CD8-positive, alpha-beta memory T cell (primary cell): Measurements from ENCODE around the gene DUSP16. TPM values are rescaled to one million over a fixed set of nuclear protein-coding genes. Genes with fewer than 3 reads are reported as not detected.
A peak's percentile ranks its signal among the peaks of the same experiment; 100 is the strongest.

ENCODE experiments used
- CTCF ChIA-PET: fragments of 350-600 bp; sonication (Branson Sonifier 250); formaldehyde crosslinking; loops from one replicate; lab custom pipeline; 2021; ENCODE audit warnings: antibody characterized with exemption; lab: Charles Lee
- POLR2A ChIA-PET: fragments of 350-600 bp; sonication (Branson Sonifier 250); formaldehyde crosslinking; loops from one replicate; lab custom pipeline; 2021; ENCODE audit warnings: antibody characterized with exemption; lab: Charles Lee
- DNase-seq, 5 donors: peaks; one replicate each; pipeline versions ENCODE4 v3.0.0 to v3.0.0-alpha.2; 2020 to 2022; ENCODE audit warnings: mixed read lengths in 1 of 5
- H3K27ac ChIP-seq: one replicate; pipeline ENCODE4 v1.7.0; 2013; ENCODE audit warnings: low read depth, mild to moderate bottlenecking, low read length, moderate library complexity
- H3K27me3 ChIP-seq: 2 replicates; pipeline ENCODE4 v1.7.0; 2013; ENCODE audit warnings: low read length, mild to moderate bottlenecking; ENCODE audit not compliant: insufficient read depth, poor library complexity, severe bottlenecking
- H3K36me3 ChIP-seq: 2 replicates; pipeline ENCODE4 v1.7.0; 2013; ENCODE audit warnings: mild to moderate bottlenecking, low read length, moderate library complexity; ENCODE audit not compliant: insufficient read depth
- H3K4me1 ChIP-seq: 2 replicates; pipeline ENCODE4 v1.7.0; 2013; ENCODE audit warnings: mild to moderate bottlenecking, low read length, moderate library complexity; ENCODE audit not compliant: insufficient read depth
- H3K4me3 ChIP-seq: 2 replicates; pipeline ENCODE4 v1.7.0; 2013; ENCODE audit warnings: mild to moderate bottlenecking, low read length
- H3K9me3 ChIP-seq: 2 replicates; pipeline ENCODE4 v1.7.0; 2013; ENCODE audit warnings: mild to moderate bottlenecking, low read length
- H3K27ac Mint-ChIP-seq, 8 donors: one replicate each; pipeline ENCODE4 v1.8.0; 2020 to 2021; ENCODE audit warnings: mixed read lengths in 8 of 8, mild to moderate bottlenecking in 6 of 8, inconsistent platforms in 3 of 8, moderate library complexity in 3 of 8
- H3K27me3 Mint-ChIP-seq, 2 donors: one replicate each; pipeline ENCODE4 v1.8.0; 2020 to 2021; ENCODE audit warnings: mixed read lengths in 2 of 2, mild to moderate bottlenecking in 1 of 2, moderate library complexity in 1 of 2
- H3K36me3 Mint-ChIP-seq, 3 donors: one replicate each; pipeline ENCODE4 v1.8.0; 2020 to 2021; ENCODE audit warnings: mixed read lengths in 3 of 3, inconsistent platforms in 1 of 3, mild to moderate bottlenecking in 1 of 3
- H3K4me1 Mint-ChIP-seq, 3 donors: one replicate each; pipeline ENCODE4 v1.8.0; 2020 to 2021; ENCODE audit warnings: mixed read lengths in 3 of 3, inconsistent platforms in 1 of 3, mild to moderate bottlenecking in 1 of 3
- H3K4me3 Mint-ChIP-seq, 7 donors: one replicate each; pipeline ENCODE4 v1.8.0; 2020 to 2021; ENCODE audit warnings: mixed read lengths in 7 of 7, mild to moderate bottlenecking in 6 of 7, moderate library complexity in 4 of 7, inconsistent platforms in 2 of 7
- H3K9me3 Mint-ChIP-seq, 5 donors: one replicate each; pipeline ENCODE4 v1.8.0; 2020 to 2022; ENCODE audit warnings: mixed read lengths in 5 of 5, mild to moderate bottlenecking in 3 of 5, moderate library complexity in 2 of 5, inconsistent platforms in 1 of 5
- polyA plus RNA-seq: library from polyadenylated mRNA; unstranded; fragments of 300-500 nt; fragmentation: Illumina TruSeq; gene quantifications from one replicate; pipeline ENCODE4 v1.2.3, GENCODE V29; 2021
- total RNA-seq, 2 experiments: library from RNA; stranded (reverse); gene quantifications; one replicate each; pipeline ENCODE4 v1.2.3, GENCODE V29; 2021

DUSP16 gene
- total and polyA plus RNA-seq, 3 experiments from 2014 or later = 10.3 to 41.2 (median 37.5) TPM

GRCh38 chr12:12488823-12489550 is 73.7 kb downstream of the DUSP16 start:
- peaks cover 6% of the 10 kb centered on the region for H3K4me1 ChIP-seq
- CTCF ChIA-PET = no interaction called here
- POLR2A ChIA-PET = no interaction called here

GRCh38 chr12:12488296-12488695 is 74.4 kb downstream of the DUSP16 start:
- Mint-ChIP-seq H3K4me3 (peak overlapping the region in 2 of 7 donors; percentile 8 to 49), H3K9me3 (no peaks in the 10 kb centered on the region), H3K27ac (peak overlapping the region; percentile 31 to 97 (median 90)), H3K36me3 (peaks cover 23 to 50% (median 24%) of the 10 kb centered on the region in 3 donors), H3K4me1 (peaks cover 35 to 45% (median 45%) of the 10 kb centered on the region in 3 donors), H3K27me3 (no peaks in the 10 kb centered on the region)
- H3K27me3 ChIP-seq = no peaks in the 10 kb centered on the region
- peaks cover 10% of the 10 kb centered on the region for H3K4me1 ChIP-seq
- no peak overlapping the region for H3K27ac ChIP-seq
- no peak overlapping the region for H3K4me3 ChIP-seq
- no peaks in the 10 kb centered on the region for H3K36me3 ChIP-seq
- no peaks in the 10 kb centered on the region for H3K9me3 ChIP-seq
- POLR2A ChIA-PET = no interaction called here
- CTCF ChIA-PET = no interaction called here
- DNase-seq = no peak

More at GRCh38 chr12:12488823-12489550, 73.7 kb downstream of the DUSP16 start:
- Mint-ChIP-seq H3K9me3 (no peaks in the 10 kb centered on the region), H3K4me1 (peaks cover 29 to 38% (median 38%) of the 10 kb centered on the region in 3 donors), H3K4me3 (peak overlapping the region in 2 of 7 donors; percentile 6 to 39), H3K36me3 (peaks cover 17 to 45% (median 19%) of the 10 kb centered on the region in 3 donors), H3K27ac (peak overlapping the region; percentile 26 to 97 (median 90)), H3K27me3 (no peaks in the 10 kb centered on the region)
- no peaks in the 10 kb centered on the region for H3K36me3 ChIP-seq
- no peak for DNase-seq
- H3K27me3 ChIP-seq = no peaks in the 10 kb centered on the region
- H3K9me3 ChIP-seq = no peaks in the 10 kb centered on the region
- H3K4me3 ChIP-seq = no peak overlapping the region
- H3K27ac ChIP-seq = no peak overlapping the region

- Mint-ChIP-seq H3K4me1 (peaks cover 40 to 53% (median 52%) of the 10 kb centered on the region in 3 donors), H3K36me3 (peaks cover 23 to 55% (median 26%) of the 10 kb centered on the region in 3 donors), H3K27me3 (no peaks in the 10 kb centered on the region), H3K27ac (peak overlapping the region; percentile 59 to 97 (median 90)), H3K9me3 (no peaks in the 10 kb centered on the region), H3K4me3 (peak overlapping the region in 4 of 7 donors; percentile 6 to 49 (median 10))
- ChIA-PET POLR2A (no interaction called here), CTCF (interaction anchor here (1.2 to 1.6 kb wide), 3 partner anchors 47 to 250 kb away, joined by 3 to 5 read pairs (median 3); no protein-coding TSS in a partner anchor)
- H3K27me3 ChIP-seq = no peaks in the 10 kb centered on the region
- H3K4me3 ChIP-seq = no peak overlapping the region
- H3K27ac ChIP-seq = no peak overlapping the region
- H3K9me3 ChIP-seq = no peaks in the 10 kb centered on the region
- H3K36me3 ChIP-seq = no peaks in the 10 kb centered on the region
- no peak for DNase-seq
- peaks cover 17% of the 10 kb centered on the region for H3K4me1 ChIP-seq
Observed at GRCh38 chr12:12487490-12487889, 75.2 kb downstream of the DUSP16 start.

- Mint-ChIP-seq H3K36me3 (peaks cover 23 to 58% (median 28%) of the 10 kb centered on the region in 3 donors), H3K9me3 (no peaks in the 10 kb centered on the region), H3K27ac (peak overlapping the region; percentile 47 to 97 (median 90)), H3K27me3 (no peaks in the 10 kb centered on the region), H3K4me1 (peaks cover 46 to 60% (median 58%) of the 10 kb centered on the region in 3 donors), H3K4me3 (peak overlapping the region in 5 of 7 donors; percentile 8 to 19 (median 15))
- Histone ChIP-seq H3K4me3 (no peak overlapping the region), H3K9me3 (no peaks in the 10 kb centered on the region), H3K4me1 (peaks cover 20% of the 10 kb centered on the region), H3K27ac (no peak overlapping the region), H3K27me3 (no peaks in the 10 kb centered on the region), H3K36me3 (no peaks in the 10 kb centered on the region)
- ChIA-PET POLR2A (interaction anchor here (0.7 kb wide), 1 partner anchor 12 kb away, joined by 4 read pairs; no protein-coding TSS in a partner anchor), CTCF (interaction anchor here (1.2 to 1.6 kb wide), 5 partner anchors 10 to 250 kb away, joined by 3 to 5 read pairs (median 3); partner anchors contain the start of gene DUSP16)
- no peak for DNase-seq
Observed at GRCh38 chr12:12486661-12487240, 75.9 kb downstream of the DUSP16 start.

- H3K4me1 Mint-ChIP-seq = peaks cover 48 to 82% (median 79%) of the 10 kb centered on the region in 3 donors
- Histone ChIP-seq H3K27ac (no peak overlapping the region), H3K4me1 (peaks cover 26% of the 10 kb centered on the region), H3K36me3 (peaks cover 4% of the 10 kb centered on the region), H3K9me3 (no peaks in the 10 kb centered on the region), H3K4me3 (no peak overlapping the region), H3K27me3 (no peaks in the 10 kb centered on the region)
- ChIA-PET POLR2A (interaction anchor here (0.6 to 1.6 kb wide), 2 partner anchors 78 to 79 kb away, joined by 4 to 6 read pairs; partner anchors contain the start of gene DUSP16), CTCF (interaction anchor here (1.1 to 3.5 kb wide), 4 partner anchors 9 to 107 kb away, joined by 3 to 19 read pairs (median 4); no protein-coding TSS in a partner anchor)
- peak overlapping the region; percentile 52 to 81 (median 74) for H3K4me3 Mint-ChIP-seq
- peaks cover 37 to 77% (median 39%) of the 10 kb centered on the region in 3 donors for H3K36me3 Mint-ChIP-seq
- H3K9me3 Mint-ChIP-seq = no peaks in the 10 kb centered on the region
- no peak for DNase-seq
- H3K27ac Mint-ChIP-seq = peak overlapping the region; percentile 68 to 99 (median 94)
- H3K27me3 Mint-ChIP-seq = no peaks in the 10 kb centered on the region
Observed at GRCh38 chr12:12483438-12483837, 79.2 kb downstream of the DUSP16 start.

- Histone ChIP-seq H3K36me3 (peaks cover 4% of the 10 kb centered on the region), H3K4me3 (peak overlapping the region; percentile 36), H3K27ac (peak overlapping the region; percentile 66), H3K4me1 (peaks cover 26% of the 10 kb centered on the region), H3K27me3 (no peaks in the 10 kb centered on the region), H3K9me3 (no peaks in the 10 kb centered on the region)
- no peak for DNase-seq
- Mint-ChIP-seq H3K36me3 (peaks cover 33 to 76% (median 34%) of the 10 kb centered on the region in 3 donors), H3K4me3 (peak overlapping the region; percentile 61 to 81 (median 75)), H3K27me3 (no peaks in the 10 kb centered on the region), H3K4me1 (peaks cover 43 to 77% (median 76%) of the 10 kb centered on the region in 3 donors), H3K27ac (peak overlapping the region; percentile 89 to 99 (median 94)), H3K9me3 (no peaks in the 10 kb centered on the region)
- ChIA-PET POLR2A (interaction anchor here (0.6 to 1.6 kb wide), 2 partner anchors 78 to 80 kb away, joined by 4 to 6 read pairs; partner anchors contain the start of gene DUSP16), CTCF (interaction anchor here (1.2 to 3.5 kb wide), 4 partner anchors 8 to 106 kb away, joined by 4 to 19 read pairs (median 6); no protein-coding TSS in a partner anchor)
Observed at GRCh38 chr12:12482959-12483358, 79.7 kb downstream of the DUSP16 start.

- Mint-ChIP-seq H3K27ac (peak overlapping the region; percentile 89 to 99 (median 94)), H3K36me3 (peaks cover 34 to 76% (median 35%) of the 10 kb centered on the region in 3 donors), H3K4me3 (peak overlapping the region; percentile 66 to 81 (median 75)), H3K27me3 (no peaks in the 10 kb centered on the region), H3K9me3 (no peaks in the 10 kb centered on the region), H3K4me1 (peaks cover 36 to 70% (median 69%) of the 10 kb centered on the region in 3 donors)
- CTCF ChIA-PET = interaction anchor here (1.4 to 3.5 kb wide), 4 partner anchors 16 to 254 kb away, joined by 3 to 19 read pairs (median 6); no protein-coding TSS in a partner anchor
- POLR2A ChIA-PET = interaction anchor here (0.6 to 1.6 kb wide), 5 partner anchors 16 to 125 kb away, joined by 3 to 7 read pairs (median 5); partner anchors contain the start of genes BORCS5 and DUSP16
- H3K27me3 ChIP-seq = no peaks in the 10 kb centered on the region
- peaks cover 6% of the 10 kb centered on the region for H3K36me3 ChIP-seq
- H3K27ac ChIP-seq = peak overlapping the region; percentile 66
- peak overlapping the region; percentile 36 for H3K4me3 ChIP-seq
- H3K4me1 ChIP-seq = peaks cover 26% of the 10 kb centered on the region
- peak in 3 of 5 donors; percentile 59 to 88 (median 85) for DNase-seq
- H3K9me3 ChIP-seq = no peaks in the 10 kb centered on the region
Observed at GRCh38 chr12:12482150-12482761, 80.4 kb downstream of the DUSP16 start.
